Measurements from ENCODE around the gene DNAH12. TPM values are rescaled to one million over a fixed set of nuclear protein-coding genes. Genes with fewer than 3 reads are reported as not detected.

DNAH12 gene
- total and polyA plus RNA-seq, 2 of the 13 experiments (the other 11 are each of a cell fraction or from before 2014, with no cell fraction given) = 0.11 TPM

DNA sequence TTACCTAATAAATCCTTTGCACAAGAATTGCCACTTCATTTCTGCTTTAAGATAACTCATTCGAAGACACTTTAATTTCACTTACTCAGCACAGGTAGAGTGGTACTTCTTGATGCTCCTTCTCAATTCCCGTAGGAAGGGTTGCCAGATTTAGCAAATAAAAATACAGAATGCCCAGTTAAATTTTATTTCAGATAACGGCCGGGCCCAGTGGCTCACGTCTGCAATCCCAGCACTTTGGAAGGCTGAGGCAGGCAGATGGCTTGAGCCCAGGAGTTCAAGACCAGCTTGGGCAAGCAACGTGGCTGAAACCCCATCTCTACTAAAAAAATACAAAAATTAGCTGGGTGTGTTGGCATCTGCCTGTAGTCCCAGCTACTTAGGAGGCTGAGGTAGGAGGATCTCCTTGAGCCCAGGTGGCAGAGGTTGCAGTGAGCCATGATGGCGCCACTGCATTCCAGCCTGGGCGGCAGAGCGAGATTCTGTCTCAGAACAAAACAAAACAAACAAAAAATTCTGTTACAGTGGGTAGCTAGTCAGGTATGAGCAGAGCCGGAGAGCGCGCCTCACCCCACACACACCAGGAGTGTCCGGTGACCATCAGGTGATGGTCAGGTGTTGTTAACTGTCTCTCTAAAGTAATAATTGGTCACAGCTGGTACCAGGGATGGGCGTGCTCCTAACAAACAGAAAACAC lies 92.8 kb downstream of the DNAH12 start:
- Histone ChIP-seq H3K9me3 (ENCODE audit: low read length) (no peaks in the 10 kb centered on the region), H4K20me1 (ENCODE audit: insufficient read depth, low read length) (no peaks in the 10 kb centered on the region), H3K9ac (ENCODE audit: insufficient read depth, low read depth, low read length) (peak overlapping the region; percentile 61), H3K36me3 (replicated peaks in 1 of 2; ENCODE audit: control insufficient read depth in 1 of 2, insufficient read depth in 2 of 2, low read length in 2 of 2) (no peaks in the 10 kb centered on the region), H3K4me1 (ENCODE audit: insufficient read depth, low read length) (peaks cover 54% of the 10 kb centered on the region), H3K79me2 (ENCODE audit: insufficient read depth, low read length) (no peaks in the 10 kb centered on the region), H3K4me2 (ENCODE audit: low read depth, low read length) (peak overlapping the region; percentile 63), H2AFZ (ENCODE audit: low read length) (peak overlapping the region; percentile 50), H3K27me3 (ENCODE audit: control insufficient read depth in 1 of 2, insufficient read depth in 2 of 2, low read length in 2 of 2) (no peaks in the 10 kb centered on the region), H3K27ac (ENCODE audit: extremely low read length, insufficient read depth, low read length) (peak overlapping the region; percentile 96), H3K4me3 (replicated peaks in 1 of 3; ENCODE audit: insufficient read depth in 1 of 3, low read depth in 2 of 3, low read length in 3 of 3) (peak overlapping the region in 1 of 3 experiments; percentile 48; a peak in 2 of 6 replicates)
- TSS peak; percentile 99 for BruUV-seq (replicated peaks)
- in situ Hi-C loops (cut with HindIII; ENCODE audit: extremely low pct_ligation_motif_present, low pct_unique_long_range_greater_than_20kb) (no loop called here), intact Hi-C loops (cut with micrococcal nuclease; ENCODE audit: unreplicated experiment) (loop anchor here (1.0 kb wide), 1 partner anchor 145 kb away; no protein-coding TSS in a partner anchor)
- WGBS (ENCODE audit: low lambda C conversion rate) = 55% methylated on average over 14 of the region's 14 CpGs
- FAIRE-seq = no peak
- peak; percentile 20 for ATAC-seq
- peak; percentile 6 for DNase-seq (ENCODE audit: low spot score)
- ChIA-PET POLR2A (interaction anchor here (1.1 to 1.8 kb wide), 3 partner anchors 17 to 105 kb away, joined by 3 to 9 read pairs (median 4); partner anchors contain the start of gene PDE12), CTCF (ENCODE audit: low intra/inter-chr PET ratio, low total read pairs) (interaction anchor here (1.1 kb wide), 1 partner anchor 54 kb away, joined by 3 read pairs; no protein-coding TSS in a partner anchor)
- TF ChIP-seq GATAD2A (CRISPR knock-in tag; IDR thresholded peaks at IDR 0.05) (peak; percentile 7; the same call in 1 of the 2 replicates), ZNF510 (CRISPR knock-in tag; IDR thresholded peaks at IDR 0.05; ENCODE audit: low read depth) (no peak), FOXA1 (IDR thresholded peaks at IDR 0.05) (no peak), FOXA1 (CRISPR knock-in tag; IDR thresholded peaks at IDR 0.05) (no peak), ZNF256 (CRISPR knock-in tag; conservative IDR thresholded peaks at IDR 0.05) (no peak), CREB1 (IDR thresholded peaks at IDR 0.05) (no peak), CREB1 (CRISPR knock-in tag; IDR thresholded peaks at IDR 0.05) (0 out of 2 replicates have a peak, but pooled peaks have one; percentile 6), ZEB1 (IDR thresholded peaks at IDR 0.05; ENCODE audit: insufficient replicate concordance, low read depth) (peak; percentile 15), ZBTB40 (IDR thresholded peaks at IDR 0.05) (no peak), ZBTB40 (CRISPR knock-in tag; IDR thresholded peaks at IDR 0.05) (0 out of 2 replicates have a peak, but pooled peaks have one; percentile 8), ZNF674 (CRISPR knock-in tag; IDR thresholded peaks at IDR 0.05; ENCODE audit: low read depth) (no peak), MTF1 (CRISPR knock-in tag; IDR thresholded peaks at IDR 0.05) (no peak), NRL (CRISPR knock-in tag; IDR thresholded peaks at IDR 0.05; ENCODE audit: borderline replicate concordance) (0 out of 2 replicates have a peak, but pooled peaks have one; percentile 55)
- TF ChIP-seq, protein P1, sequence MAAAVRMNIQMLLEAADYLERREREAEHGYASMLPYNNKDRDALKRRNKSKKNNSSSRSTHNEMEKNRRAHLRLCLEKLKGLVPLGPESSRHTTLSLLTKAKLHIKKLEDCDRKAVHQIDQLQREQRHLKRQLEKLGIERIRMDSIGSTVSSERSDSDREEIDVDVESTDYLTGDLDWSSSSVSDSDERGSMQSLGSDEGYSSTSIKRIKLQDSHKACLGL (CRISPR knock-in tag; IDR thresholded peaks at IDR 0.05) = no peak
- TF ChIP-seq, protein P2, sequence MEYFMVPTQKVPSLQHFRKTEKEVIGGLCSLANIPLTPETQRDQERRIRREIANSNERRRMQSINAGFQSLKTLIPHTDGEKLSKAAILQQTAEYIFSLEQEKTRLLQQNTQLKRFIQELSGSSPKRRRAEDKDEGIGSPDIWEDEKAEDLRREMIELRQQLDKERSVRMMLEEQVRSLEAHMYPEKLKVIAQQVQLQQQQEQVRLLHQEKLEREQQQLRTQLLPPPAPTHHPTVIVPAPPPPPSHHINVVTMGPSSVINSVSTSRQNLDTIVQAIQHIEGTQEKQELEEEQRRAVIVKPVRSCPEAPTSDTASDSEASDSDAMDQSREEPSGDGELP (IDR thresholded peaks at IDR 0.05; ENCODE audit: borderline replicate concordance, low read depth) = peak; percentile 46; the same call in 1 of the 2 replicates

All from HepG2 (cell line).